Kidney (tissue), 14 donors: ENCODE results near the gene PCDH12. TPM values are rescaled to one million over a fixed set of nuclear protein-coding genes. Genes with fewer than 3 reads are reported as not detected.

Experiments
- DNase-seq, 5 donors: peaks; one replicate each; pipeline ENCODE4 v3.0.0-alpha.2; 2013 to 2020
- FAIRE-seq: peaks from 2 replicates; lab custom pipeline; 2012; peaks lifted over from hg19 to GRCh38; lab: Jason Lieb, UNC
- H3K27ac ChIP-seq, 2 donors: one replicate each; pipeline ENCODE4 v1.7.0; 2013; ENCODE audit warnings: low read depth in 2 of 2, low read length in 2 of 2, inconsistent platforms in 1 of 2
- H3K27me3 ChIP-seq: one replicate; pipeline ENCODE4 v1.7.1; 2013; ENCODE audit warnings: low read length, inconsistent platforms; ENCODE audit not compliant: control insufficient read depth, insufficient read depth
- H3K36me3 ChIP-seq, 3 donors: one replicate each; pipeline versions ENCODE4 v1.7.0 to v1.7.1; 2013; ENCODE audit warnings: low read length in 3 of 3, control low read depth in 1 of 3, inconsistent platforms in 1 of 3; ENCODE audit not compliant: insufficient read depth in 3 of 3, control insufficient read depth in 2 of 3
- H3K4me1 ChIP-seq, 3 donors: one replicate each; pipeline versions ENCODE4 v1.7.0 to v1.7.1; 2013; ENCODE audit warnings: low read length in 3 of 3, inconsistent platforms in 1 of 3, low read depth in 1 of 3; ENCODE audit not compliant: control insufficient read depth in 2 of 3, insufficient read depth in 2 of 3
- H3K4me3 ChIP-seq, 3 donors: one replicate each; pipeline versions ENCODE4 v1.7.0 to v1.8.1; 2013; ENCODE audit warnings: low read length in 3 of 3, control low read depth in 1 of 3, inconsistent platforms in 1 of 3
- H3K9ac ChIP-seq, 3 donors: one replicate each; pipeline versions ENCODE4 v1.7.0 to v1.7.1; 2013; ENCODE audit warnings: low read length in 3 of 3, control low read depth in 1 of 3, inconsistent platforms in 1 of 3
- H3K9me3 ChIP-seq, 3 donors: one replicate each; pipeline versions ENCODE4 v1.7.0 to v1.7.1; 2013; ENCODE audit warnings: low read length in 3 of 3, control low read depth in 1 of 3, inconsistent platforms in 1 of 3; ENCODE audit not compliant: control insufficient read depth in 2 of 3, insufficient read depth in 1 of 3
- CTCF ChIP-seq: IDR thresholded peaks from 3 replicates; pipeline ENCODE4 v1.5.1; 2012; ENCODE audit warnings: mild to moderate bottlenecking, moderate library complexity, borderline replicate concordance; ENCODE audit not compliant: insufficient read depth; ENCODE audit errors: extremely low read depth
- intact Hi-C: fragments of 100-400 bp; cut with DNase I; formaldehyde crosslinking; loops from one replicate; pipeline ENCODE4 v1.11.1; 2022
- polyA plus RNA-seq: library from polyadenylated mRNA; stranded (reverse); fragments of 350-450 nt; fragmentation: Illumina TruSeq; extraction: RNeasy Lipid Tissue Mini Kit (QIAGEN cat#74804); gene quantifications from one replicate; pipeline ENCODE4 v1.2.3, GENCODE V29; 2014; ENCODE audit warnings: low read depth, low replicate concordance; ENCODE audit not compliant: insufficient read depth
- total RNA-seq: library from RNA; stranded (reverse); fragmentation: NEBNext Ultra II Directional; extraction: Animal tissue kit (Norgen Biotek cat#: 25700); gene quantifications from one replicate; pipeline ENCODE4 v1.2.1, GENCODE V29; 2021
- donor health status: control.
- donor health status: control.
- donor health status: control.
- donor health status: control.
- donor health status: control.
- donor health status: DM: yes; HTN: yes; CAD: no.
- donor health status: Normal renal cell carcinoma (clear cell type).

Gene PCDH12
- total and polyA plus RNA-seq, 2 donors from 2014 or later = 7.4 to 14.1 TPM

GRCh38 chr5:141913560-141914198 lies 44.3 kb downstream of the PCDH12 start:
- peak in 1 of 5 donors; percentile 49 for DNase-seq
- no peak overlapping the region for H3K27ac ChIP-seq
- peaks cover 0 to 7% (median 0%) of the 10 kb centered on the region in 3 donors for H3K4me1 ChIP-seq
- H3K36me3 ChIP-seq = no peaks in the 10 kb centered on the region
- H3K27me3 ChIP-seq = no peaks in the 10 kb centered on the region
- FAIRE-seq = no peak
- no peaks in the 10 kb centered on the region for H3K9me3 ChIP-seq
- TF ChIP-seq CTCF = no peak
- no peak overlapping the region for H3K9ac ChIP-seq
- H3K4me3 ChIP-seq = peak overlapping the region in 1 of 3 donors; percentile 49
- intact Hi-C loops = no loop called here

GRCh38 chr5:141910271-141910673 lies 47.7 kb downstream of the PCDH12 start:
- FAIRE-seq (no peak), DNase-seq (no peak)
- H3K4me1 ChIP-seq = peaks cover 0 to 7% (median 0%) of the 10 kb centered on the region in 3 donors
- H3K27me3 ChIP-seq = no peaks in the 10 kb centered on the region
- H3K36me3 ChIP-seq = no peaks in the 10 kb centered on the region
- H3K27ac ChIP-seq = no peak overlapping the region
- H3K9ac ChIP-seq = no peak overlapping the region
- TF ChIP-seq CTCF = no peak
- intact Hi-C loops = no loop called here
- H3K9me3 ChIP-seq = no peaks in the 10 kb centered on the region
- H3K4me3 ChIP-seq = no peak overlapping the region

- Histone ChIP-seq H3K36me3 (no peaks in the 10 kb centered on the region), H3K27ac (no peak overlapping the region), H3K4me3 (no peak overlapping the region), H3K9me3 (no peaks in the 10 kb centered on the region), H3K9ac (no peak overlapping the region), H3K4me1 (peaks cover 0 to 7% (median 0%) of the 10 kb centered on the region in 3 donors), H3K27me3 (no peaks in the 10 kb centered on the region)
- FAIRE-seq (no peak), DNase-seq (no peak)
- intact Hi-C loops = no loop called here
- no peak for TF ChIP-seq CTCF
Measured at GRCh38 chr5:141909212-141909611, 48.8 kb downstream of the PCDH12 start.
